DMS 273 (cell line): ENCODE results near the gene FAM124B.
"Not testable (repeated sequence)": the region's sequence is repeated elsewhere in the genome, so short reads cannot be mapped to it uniquely, and the experiment has no call there.

Source experiments
- DNase-seq: peaks from one replicate; lab custom pipeline; 2025; ENCODE audit not compliant: unreplicated experiment; lab: John Stamatoyannopoulos, UW

FAM124B gene

GRCh38 chr2:224382280-224382647, 19.6 kb downstream of the FAM124B start:
- DNase-seq: not testable (repeated sequence)

DNA sequence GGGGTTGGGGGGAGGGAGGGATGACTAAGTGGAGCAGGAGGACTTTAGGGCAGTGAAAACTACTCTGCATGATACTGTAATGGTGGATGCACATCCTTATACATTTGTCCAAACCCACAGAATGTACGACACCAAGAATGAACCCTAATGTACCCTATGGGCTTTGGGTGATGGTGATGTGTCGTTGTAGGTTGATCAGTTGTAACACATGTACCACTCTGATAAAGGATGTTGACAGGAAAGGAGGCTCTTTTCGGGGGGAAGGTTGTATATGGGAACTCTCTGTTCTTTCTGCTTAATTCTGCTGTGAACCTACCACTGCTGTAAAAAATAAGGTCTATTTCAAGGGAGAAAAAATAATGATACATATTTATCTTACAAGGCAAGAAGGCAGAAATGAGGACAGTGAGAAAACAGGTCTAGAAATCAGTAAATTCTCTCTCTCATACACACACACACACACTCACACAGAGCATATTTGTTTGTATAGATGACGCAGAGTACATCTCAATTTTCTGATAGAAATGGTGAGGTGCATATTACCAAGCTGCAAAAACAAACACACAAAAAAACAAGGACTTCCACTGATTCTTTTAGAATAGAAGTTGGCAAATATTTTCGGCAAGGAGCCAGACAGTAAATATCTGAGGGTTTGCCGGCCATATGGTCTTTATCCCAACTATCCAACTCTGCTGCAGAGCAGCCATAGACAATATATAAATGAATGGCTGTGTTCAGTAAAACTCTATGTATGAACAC, 20.2 kb downstream of the FAM124B start:
- DNase-seq: peak; percentile 71

DNA sequence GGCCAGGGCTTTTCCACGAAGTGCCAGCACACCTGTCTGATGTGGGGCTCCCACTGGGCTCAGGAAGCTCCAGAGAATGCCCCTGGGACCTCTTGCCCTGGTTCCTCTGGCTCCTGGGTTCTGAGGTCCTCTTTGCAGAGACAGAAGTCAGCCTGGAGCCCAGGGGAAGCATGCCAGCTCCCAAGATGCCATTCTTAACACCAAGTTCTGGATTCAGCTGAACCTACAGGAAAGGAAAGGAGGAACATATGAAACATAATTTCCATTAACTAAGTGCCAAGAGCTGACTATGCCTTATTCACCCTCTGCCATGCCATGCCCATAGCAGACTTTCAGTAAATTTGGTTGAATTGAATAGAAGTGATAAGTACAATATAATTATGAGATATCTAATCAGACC, 21.9 kb downstream of the FAM124B start:
- no peak for DNase-seq

GRCh38 chr2:224379172-224379571, 22.7 kb downstream of the FAM124B start:
- DNase-seq: no peak

DNA sequence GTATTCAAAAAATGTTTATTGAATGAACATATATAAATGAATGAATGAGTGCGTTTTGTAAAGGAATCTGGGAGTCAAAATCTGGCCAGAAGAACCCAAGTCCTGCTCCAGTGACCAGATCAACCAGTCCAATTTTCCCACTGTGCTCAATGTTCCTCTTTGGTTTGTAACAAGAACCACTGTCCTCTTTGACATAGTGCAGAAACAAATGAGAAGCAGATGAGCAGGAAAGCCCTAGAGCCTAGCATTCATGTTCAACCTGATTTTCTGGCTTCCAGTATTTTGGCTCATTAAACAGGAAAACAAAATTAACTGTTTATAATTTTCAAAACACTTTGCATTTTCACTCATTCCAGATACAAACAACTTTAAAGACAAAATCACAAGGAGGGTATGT, 23.2 kb downstream of the FAM124B start:
- DNase-seq: no peak

DNA sequence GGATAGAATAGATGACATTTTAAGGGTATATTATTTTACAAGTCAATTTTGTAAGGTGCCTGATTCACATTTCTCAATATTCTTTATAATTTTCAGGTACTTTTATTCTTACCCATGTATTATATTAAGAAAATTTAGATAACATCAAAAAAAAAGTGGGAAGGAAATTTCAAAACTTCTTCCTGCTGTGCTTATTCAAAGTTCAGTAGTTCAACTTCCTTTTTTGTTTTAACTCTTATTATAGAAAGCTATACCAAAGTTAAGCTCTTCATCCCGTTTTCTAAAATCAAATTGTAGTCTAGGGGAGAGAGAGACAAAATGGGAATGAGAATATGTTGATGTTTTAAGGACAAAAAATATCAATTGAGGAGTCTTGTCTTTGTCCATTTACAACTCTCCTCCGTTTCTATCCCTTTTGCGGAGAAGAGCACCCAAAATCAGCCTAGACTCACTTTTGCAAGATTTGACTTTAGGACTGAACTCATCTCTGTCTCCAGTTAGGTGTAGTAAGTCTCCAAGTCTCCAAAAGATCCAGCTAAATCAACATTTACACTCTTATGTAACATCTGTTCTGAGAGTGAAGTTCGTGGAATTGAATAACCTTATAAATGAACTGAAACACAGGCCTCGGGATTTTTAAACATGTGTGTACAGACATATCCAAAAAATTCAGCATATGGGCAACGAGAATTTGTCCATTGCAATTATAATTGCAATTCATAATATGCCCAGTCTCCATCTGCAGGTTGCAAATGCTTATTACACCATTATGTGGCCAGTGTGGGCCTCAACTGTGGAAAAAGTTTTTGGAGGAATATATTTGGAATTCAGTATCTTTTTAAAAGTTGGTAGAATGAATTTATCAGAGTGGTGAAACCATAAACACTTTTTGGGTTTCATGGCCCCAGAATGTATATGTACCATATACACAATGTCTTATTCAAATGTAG, 23.9 kb downstream of the FAM124B start:
- peak; percentile 12 for DNase-seq

DNA sequence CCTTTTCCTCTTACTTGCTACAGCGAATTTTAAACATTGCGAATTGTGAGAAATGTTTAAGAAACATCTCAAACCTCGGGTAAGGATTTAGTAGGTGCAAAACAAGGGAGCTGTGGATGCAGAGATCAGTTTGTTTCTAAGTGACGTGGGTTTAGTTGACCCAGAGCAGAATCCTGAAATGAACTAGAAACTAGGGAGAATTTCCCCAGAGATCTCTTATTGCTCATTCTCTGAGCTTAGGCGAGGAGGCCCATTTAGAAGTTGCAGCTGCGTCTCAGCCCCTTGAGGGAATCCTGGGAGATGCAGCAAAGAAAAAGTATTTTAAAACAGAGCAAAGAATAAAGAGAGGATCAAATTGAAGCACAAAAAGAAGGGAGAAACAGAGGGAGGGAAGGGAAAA, 29.3 kb downstream of the FAM124B start:
- no peak for DNase-seq

GRCh38 chr2:224369028-224369632, 32.8 kb downstream of the FAM124B start:
- DNase-seq: peak; percentile 79

DNA sequence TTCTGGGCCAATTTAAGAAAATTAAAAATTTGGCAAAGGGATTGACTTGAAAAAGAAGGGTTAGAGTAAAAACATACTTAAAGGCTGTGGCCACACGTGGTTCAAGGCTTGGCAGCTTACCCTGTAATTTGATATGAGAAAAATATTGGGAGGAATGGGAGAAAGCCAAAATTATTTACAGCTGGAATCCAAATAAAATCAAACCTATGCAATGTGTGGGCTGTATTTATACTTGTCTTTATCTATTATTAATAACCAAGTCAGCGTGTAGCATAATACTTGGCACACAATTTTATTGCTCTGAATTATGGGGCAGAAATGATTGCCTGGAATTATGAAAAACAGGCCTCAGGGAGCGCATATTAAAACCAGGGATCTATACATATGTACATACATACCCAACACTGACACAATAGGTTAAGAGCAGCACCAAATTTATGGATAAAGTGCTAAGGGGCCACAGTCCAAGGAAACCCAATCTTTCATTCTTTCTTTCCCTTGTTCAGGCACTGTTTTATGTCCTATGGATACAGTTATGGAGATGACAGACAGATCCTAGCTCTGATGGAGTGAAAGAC, 35.6 kb downstream of the FAM124B start:
- peak; percentile 38 for DNase-seq

DNA sequence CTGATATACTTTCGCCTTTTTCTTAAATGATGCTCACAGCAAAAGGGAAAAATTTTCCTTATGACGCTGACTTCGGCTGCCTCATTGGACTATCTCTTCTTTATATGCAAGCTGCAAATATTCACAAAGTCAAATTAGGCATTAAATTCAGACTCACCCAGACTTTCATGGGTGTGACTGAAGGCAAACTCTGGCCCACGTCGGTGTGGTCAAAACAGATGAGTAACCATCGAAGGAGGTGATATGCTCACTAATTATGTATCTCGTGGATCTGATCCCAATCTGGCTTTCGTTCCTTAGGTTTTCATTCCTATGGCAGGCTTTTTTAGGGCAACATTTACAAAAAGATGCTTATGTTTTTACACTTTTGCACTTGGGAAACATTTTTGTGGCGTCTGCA, 36.6 kb downstream of the FAM124B start:
- no peak for DNase-seq

DNA sequence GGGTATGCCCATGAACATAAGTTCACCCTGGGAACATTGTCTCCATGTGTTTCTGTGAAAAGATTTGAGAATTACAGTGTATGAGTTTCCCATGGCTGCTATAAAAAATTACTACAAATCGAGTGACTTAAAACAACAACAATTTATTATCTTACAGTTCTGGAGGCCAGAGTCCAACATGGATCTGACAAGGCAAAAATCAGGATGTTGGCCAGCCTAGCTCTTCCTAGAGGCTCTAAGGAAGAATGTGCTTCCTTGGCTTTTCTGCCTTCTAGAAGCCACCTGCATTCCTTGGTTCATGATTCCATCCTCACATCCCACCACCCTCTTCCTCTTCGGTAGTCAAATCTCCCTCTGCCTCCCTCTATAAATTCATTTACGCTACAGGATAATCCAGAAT, 38.6 kb downstream of the FAM124B start:
- no peak for DNase-seq

GRCh38 chr2:224362094-224362493, 39.8 kb downstream of the FAM124B start:
- DNase-seq: no peak

- peak; percentile 62 for DNase-seq
Measured at GRCh38 chr2:224360801-224361251, 41.1 kb downstream of the FAM124B start.

DNA sequence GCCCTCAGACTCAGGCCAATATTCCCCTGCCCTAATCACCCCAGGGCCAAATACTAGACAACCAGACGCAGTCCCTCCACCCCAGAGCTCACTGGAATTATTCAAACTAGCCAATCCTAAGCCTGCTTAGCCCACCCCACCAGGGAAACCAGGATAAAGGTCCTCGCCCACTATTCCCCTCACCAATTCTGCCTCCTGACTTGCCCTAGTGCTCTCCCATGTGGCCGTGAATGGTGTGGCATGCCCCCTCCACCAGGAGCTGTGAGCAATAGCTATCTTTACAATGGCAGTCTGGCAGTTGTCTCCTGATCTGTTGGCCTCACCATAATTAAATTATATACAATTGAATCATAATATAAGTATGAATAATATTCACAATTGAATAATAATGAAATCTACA, 42.3 kb downstream of the FAM124B start:
- DNase-seq: peak; percentile 56

- DNase-seq: peak; percentile 76
Measured at GRCh38 chr2:224357098-224357901, 44.6 kb downstream of the FAM124B start.

DNA sequence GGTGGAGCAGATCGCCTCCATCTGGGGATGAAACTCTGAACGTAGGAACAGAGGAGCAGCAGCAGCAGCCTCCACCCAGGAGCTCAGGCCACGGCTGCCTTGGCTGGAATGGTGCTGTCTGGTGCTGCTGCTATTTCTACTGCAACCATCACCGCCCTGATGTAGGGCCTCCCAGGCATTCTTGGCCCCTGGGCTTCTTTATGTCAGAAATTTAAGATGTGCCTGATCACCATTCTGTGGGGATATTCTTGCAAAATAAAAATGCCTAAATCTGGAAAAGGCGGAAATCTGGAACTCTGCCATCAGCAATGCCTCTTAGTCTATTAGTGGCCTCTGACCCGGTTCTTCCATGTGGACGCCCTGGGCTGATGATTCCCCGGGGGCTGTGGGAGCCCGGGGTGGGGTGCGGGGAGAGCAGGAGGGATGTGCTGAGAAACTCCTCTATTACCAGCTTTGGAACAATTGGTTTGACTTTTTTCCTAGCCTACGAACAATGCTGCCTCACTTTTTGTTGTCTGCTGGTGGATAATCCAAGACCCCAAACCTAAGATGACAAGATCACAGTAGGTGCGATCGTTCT, 47.2 kb downstream of the FAM124B start:
- DNase-seq: no peak

DNA sequence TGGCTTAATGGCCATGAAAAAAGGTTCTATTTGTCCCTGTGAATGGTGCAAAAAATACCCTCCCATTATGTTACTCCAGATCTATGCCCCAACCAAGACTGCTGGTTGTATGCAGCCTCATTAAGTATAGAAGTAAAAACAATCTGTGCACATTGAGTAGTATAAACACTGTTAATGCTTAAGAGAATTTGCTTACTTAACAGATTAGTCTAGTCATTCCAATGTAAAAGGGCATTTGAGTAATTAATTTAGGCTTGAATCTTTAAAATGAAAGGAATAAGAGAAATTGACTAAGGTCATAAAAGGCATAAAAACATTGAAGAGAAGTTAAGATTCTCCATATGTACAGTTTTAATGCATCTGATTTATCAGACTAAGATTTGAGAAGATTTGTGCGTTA, 51.2 kb downstream of the FAM124B start:
- no peak for DNase-seq

GRCh38 chr2:224349396-224349795, 52.5 kb downstream of the FAM124B start:
- no peak for DNase-seq

GRCh38 chr2:224347176-224348051, 54.5 kb downstream of the FAM124B start:
- DNase-seq: no peak
